IMR-90 (cell line): ENCODE measurements around the gene IQUB.

ENCODE experiments used
- CHD1 ChIP-seq: IDR thresholded peaks from 2 replicates; pipeline ENCODE4 v1.6.1; 2012; ENCODE audit warnings: low read depth, low read length, improper control_type of control experiment
- RAD21 ChIP-seq: IDR thresholded peaks from 2 replicates; pipeline ENCODE4 v1.6.1; 2012; ENCODE audit warnings: low read length, improper control_type of control experiment
- TF ChIP-seq, protein P1 (sequence below): conservative IDR thresholded peaks from 2 replicates; pipeline ENCODE4 v1.5.1; 2012; ENCODE audit warnings: mild to moderate bottlenecking, low read depth, low read length, improper control_type of control experiment

DNA sequence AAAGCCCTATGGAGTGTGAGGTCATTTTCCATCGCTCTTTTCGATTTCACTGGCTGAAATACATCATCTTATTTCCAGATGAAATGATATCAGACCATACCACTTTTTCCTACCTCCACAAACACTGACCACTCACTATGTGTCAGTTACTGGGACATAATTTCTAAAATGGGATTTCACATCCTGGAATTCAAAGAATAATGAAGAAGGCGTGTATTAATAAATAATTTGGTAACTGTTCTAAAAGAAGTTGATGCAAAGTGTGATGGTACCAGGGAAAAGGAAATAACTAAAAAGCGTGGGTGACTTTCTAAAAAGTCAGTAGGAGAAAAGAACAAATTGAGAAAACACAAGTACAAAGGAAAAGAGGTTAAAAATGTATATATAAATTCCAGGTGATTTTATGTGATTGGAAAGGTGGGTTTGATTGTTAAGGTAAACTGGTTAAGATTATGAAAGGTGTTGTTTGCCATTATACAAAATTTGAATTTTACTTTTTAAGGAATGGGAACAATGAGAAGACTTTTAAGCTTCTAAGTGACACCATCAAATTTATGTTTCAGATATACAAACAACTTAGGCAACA is 24.0 kb upstream of the IQUB start:
- TF ChIP-seq, protein P1, sequence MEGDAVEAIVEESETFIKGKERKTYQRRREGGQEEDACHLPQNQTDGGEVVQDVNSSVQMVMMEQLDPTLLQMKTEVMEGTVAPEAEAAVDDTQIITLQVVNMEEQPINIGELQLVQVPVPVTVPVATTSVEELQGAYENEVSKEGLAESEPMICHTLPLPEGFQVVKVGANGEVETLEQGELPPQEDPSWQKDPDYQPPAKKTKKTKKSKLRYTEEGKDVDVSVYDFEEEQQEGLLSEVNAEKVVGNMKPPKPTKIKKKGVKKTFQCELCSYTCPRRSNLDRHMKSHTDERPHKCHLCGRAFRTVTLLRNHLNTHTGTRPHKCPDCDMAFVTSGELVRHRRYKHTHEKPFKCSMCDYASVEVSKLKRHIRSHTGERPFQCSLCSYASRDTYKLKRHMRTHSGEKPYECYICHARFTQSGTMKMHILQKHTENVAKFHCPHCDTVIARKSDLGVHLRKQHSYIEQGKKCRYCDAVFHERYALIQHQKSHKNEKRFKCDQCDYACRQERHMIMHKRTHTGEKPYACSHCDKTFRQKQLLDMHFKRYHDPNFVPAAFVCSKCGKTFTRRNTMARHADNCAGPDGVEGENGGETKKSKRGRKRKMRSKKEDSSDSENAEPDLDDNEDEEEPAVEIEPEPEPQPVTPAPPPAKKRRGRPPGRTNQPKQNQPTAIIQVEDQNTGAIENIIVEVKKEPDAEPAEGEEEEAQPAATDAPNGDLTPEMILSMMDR = no peak
- no peak for TF ChIP-seq RAD21
- no peak for TF ChIP-seq CHD1
